Ishikawa (cell line): ENCODE data around the gene IFNE.

Experiments
- CEBPB ChIP-seq: IDR thresholded peaks from 2 replicates; pipeline ENCODE4 v1.6.1; 2012
- CREB1 ChIP-seq: IDR thresholded peaks from 2 replicates; pipeline ENCODE4 v1.6.1; 2012; ENCODE audit warnings: low read depth
- EGR1 ChIP-seq: IDR thresholded peaks from 2 replicates; pipeline ENCODE4 v1.6.1; 2012
- EP300 ChIP-seq: IDR thresholded peaks from 2 replicates; pipeline ENCODE4 v1.6.1; 2012; ENCODE audit warnings: borderline replicate concordance
- FOXM1 ChIP-seq: IDR thresholded peaks from 2 replicates; pipeline ENCODE4 v1.6.1; 2012; ENCODE audit warnings: low read depth, borderline replicate concordance
- MAX ChIP-seq: IDR thresholded peaks from 2 replicates; pipeline ENCODE4 v1.6.1; 2012
- NFIC ChIP-seq: IDR thresholded peaks from 2 replicates; pipeline ENCODE4 v1.6.1; 2012
- RAD21 ChIP-seq: IDR thresholded peaks from 2 replicates; pipeline ENCODE4 v1.6.1; 2012; ENCODE audit warnings: low read depth
- REST ChIP-seq: IDR thresholded peaks from 2 replicates; pipeline ENCODE4 v1.6.1; 2012; ENCODE audit warnings: low read depth, mild to moderate bottlenecking
- TAF1 ChIP-seq: IDR thresholded peaks from 2 replicates; pipeline ENCODE4 v1.6.1; 2012; ENCODE audit warnings: low read depth, mild to moderate bottlenecking
- TCF12 ChIP-seq: IDR thresholded peaks from 2 replicates; pipeline ENCODE4 v1.6.1; 2012; ENCODE audit warnings: low read depth
- TEAD4 ChIP-seq: IDR thresholded peaks from 2 replicates; pipeline ENCODE4 v1.6.1; 2012
- USF1 ChIP-seq: IDR thresholded peaks from 2 replicates; pipeline ENCODE4 v1.6.1; 2012
- YY1 ChIP-seq: IDR thresholded peaks from 2 replicates; pipeline ENCODE4 v1.6.1; 2012; ENCODE audit warnings: low read depth
- ZBTB7A ChIP-seq: IDR thresholded peaks from 2 replicates; pipeline ENCODE4 v1.6.1; 2012; ENCODE audit warnings: low read depth

IFNE gene

DNA sequence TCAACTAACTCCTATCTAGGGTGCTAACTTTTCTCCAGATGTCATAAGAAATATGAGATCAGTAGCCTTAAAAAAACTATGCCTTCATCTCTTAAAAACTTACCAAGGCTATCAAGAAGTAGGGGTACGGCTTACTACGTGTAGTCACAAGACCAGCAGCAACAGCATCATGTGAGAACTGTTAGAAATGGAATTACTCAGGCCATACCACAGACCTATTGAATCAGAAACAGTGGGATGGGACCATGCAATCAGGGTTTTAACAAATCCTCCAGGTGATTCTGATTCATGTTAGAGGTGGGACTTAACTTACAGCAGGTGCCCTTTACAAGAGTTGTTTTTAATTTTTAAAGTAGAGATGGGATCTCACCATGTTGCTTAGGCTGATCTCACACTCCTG lies 4.6 kb downstream of the IFNE start:
- TF ChIP-seq RAD21 (no peak), MAX (no peak), EGR1 (no peak), USF1 (no peak), NFIC (no peak), YY1 (no peak), CREB1 (no peak), FOXM1 (no peak), TEAD4 (no peak), REST (no peak), ZBTB7A (no peak), CEBPB (no peak)

GRCh38 chr9:21473236-21473635 lies 8.9 kb downstream of the IFNE start:
- TF ChIP-seq CEBPB (no peak), NFIC (no peak), EGR1 (no peak), EP300 (no peak), YY1 (no peak), REST (no peak), TEAD4 (no peak), MAX (no peak), TAF1 (no peak)

GRCh38 chr9:21470126-21470525 lies 12.0 kb downstream of the IFNE start:
- TF ChIP-seq CREB1 (no peak), NFIC (no peak), ZBTB7A (no peak), MAX (no peak), TAF1 (no peak), TCF12 (no peak), CEBPB (no peak), USF1 (no peak), EGR1 (no peak), TEAD4 (no peak), FOXM1 (no peak), YY1 (no peak), REST (no peak)

GRCh38 chr9:21465859-21466518 lies 16.1 kb downstream of the IFNE start:
- no peak for TF ChIP-seq EGR1
- TF ChIP-seq USF1: no peak
- TF ChIP-seq TEAD4: peak; percentile 74
- TF ChIP-seq RAD21: peak; percentile 81
- no peak for TF ChIP-seq NFIC
